IMR-90 (cell line): Measurements from ENCODE around the gene C2. TPM values are rescaled to one million over a fixed set of nuclear protein-coding genes. Genes with fewer than 3 reads are reported as not detected.

Experiments used
- ATAC-seq: fragments of 200-7000 bp; cut with Tn5 transposase; 2 replicates; pipeline ENCODE4 v1.9.1; 2020; ENCODE audit warnings: low read depth, mild to moderate bottlenecking, moderate library complexity
- BruUV-seq: library from RNA; stranded (reverse); fragments of 400-500 nt; replicated peaks from 2 replicates; lab custom pipeline; 2021; lab: Mats Ljungman, UMichigan
- CTCF ChIA-PET: fragments of 300-600 bp; formaldehyde crosslinking; extraction: SDS; loops from one replicate; lab custom pipeline; 2021; ENCODE audit warnings: antibody characterized with exemption; lab: Yijun Ruan, JAX
- POLR2A ChIA-PET: fragments of 300-600 bp; sonication (Branson Sonifier 250); formaldehyde crosslinking; loops from one replicate; lab custom pipeline; 2022; ENCODE audit warnings: antibody characterized with exemption; ENCODE audit not compliant: unreplicated experiment; lab: Charles Lee
- DNase-seq: peaks from one replicate; pipeline ENCODE4 v3.0.0; 2013
- H2AFZ ChIP-seq: replicated peaks from 2 replicates; pipeline ENCODE3; 2013; ENCODE audit warnings: low read length, mild to moderate bottlenecking; ENCODE audit not compliant: poor library complexity
- H2AK5ac ChIP-seq: 2 replicates; pipeline ENCODE4 v1.6.1; 2013; ENCODE audit warnings: low read depth, low read length, inconsistent platforms
- H2AK9ac ChIP-seq: replicated peaks from 2 replicates; pipeline ENCODE3; 2013; ENCODE audit warnings: mild to moderate bottlenecking, low read depth, low read length, moderate library complexity; ENCODE audit not compliant: poor library complexity
- H2BK120ac ChIP-seq: 2 replicates; pipeline ENCODE4 v1.6.1; 2013; ENCODE audit warnings: low read depth, low read length, inconsistent platforms
- H2BK15ac ChIP-seq: 3 replicates; pipeline ENCODE4 v1.6.1; 2013; ENCODE audit warnings: low read depth, low read length, inconsistent platforms
- H2BK20ac ChIP-seq: 2 replicates; pipeline ENCODE4 v1.6.1; 2013; ENCODE audit warnings: low read depth, mild to moderate bottlenecking, inconsistent platforms, low read length, moderate library complexity
- H2BK5ac ChIP-seq: 2 replicates; pipeline ENCODE4 v1.6.1; 2013; ENCODE audit warnings: mild to moderate bottlenecking, low read depth, low read length, inconsistent platforms; ENCODE audit not compliant: poor library complexity, severe bottlenecking
- H3K14ac ChIP-seq: replicated peaks from 2 replicates; pipeline ENCODE4 v1.6.1; 2013; ENCODE audit warnings: low read depth, low read length, inconsistent platforms
- H3K18ac ChIP-seq: 2 replicates; pipeline ENCODE4 v1.6.1; 2013; ENCODE audit warnings: low read depth, low read length, control low read depth
- H3K23ac ChIP-seq: 2 replicates; pipeline ENCODE4 v1.6.1; 2013; ENCODE audit warnings: low read depth, low read length, inconsistent platforms
- H3K27ac ChIP-seq: 2 replicates; pipeline ENCODE4 v1.5.1; 2013; ENCODE audit warnings: mild to moderate bottlenecking, control low read depth, low read length; ENCODE audit not compliant: insufficient read depth
- H3K27me3 ChIP-seq: 2 replicates; pipeline ENCODE4 v1.6.1; 2013; ENCODE audit warnings: low read length; ENCODE audit not compliant: control insufficient read depth, insufficient read depth
- H3K36me3 ChIP-seq: 2 replicates; pipeline ENCODE4 v1.6.1; 2013; ENCODE audit warnings: low read length, mixed read lengths; ENCODE audit not compliant: control insufficient read depth, insufficient read depth
- H3K4ac ChIP-seq: 2 replicates; pipeline ENCODE4 v1.6.1; 2013; ENCODE audit warnings: low read depth, low read length, inconsistent platforms
- H3K4me1 ChIP-seq: 2 replicates; pipeline ENCODE4 v1.6.1; 2013; ENCODE audit warnings: low read length, mixed read lengths; ENCODE audit not compliant: control insufficient read depth, insufficient read depth
- H3K4me2 ChIP-seq: 2 replicates; pipeline ENCODE4 v1.6.1; 2013; ENCODE audit warnings: low read depth, mild to moderate bottlenecking, control low read depth, low read length, moderate library complexity
- H3K4me3 ChIP-seq: 2 replicates; pipeline ENCODE4 v1.5.1; 2013; ENCODE audit warnings: low read depth, mild to moderate bottlenecking, control low read depth, low read length, moderate library complexity; ENCODE audit not compliant: insufficient read depth
- H3K56ac ChIP-seq: 2 replicates; pipeline ENCODE4 v1.6.1; 2013; ENCODE audit warnings: low read length, inconsistent platforms; ENCODE audit not compliant: insufficient read depth; ENCODE audit errors: extremely low read depth
- H3K79me1 ChIP-seq, 2 experiments: 2 replicates each; pipeline ENCODE4 v1.6.1; 2013; ENCODE audit warnings: low read length in 2 of 2, inconsistent platforms in 1 of 2, low read depth in 1 of 2
- H3K9ac ChIP-seq: 2 replicates; pipeline ENCODE4 v1.6.1; 2013; ENCODE audit warnings: low read depth, low read length, control low read depth
- H3K9me1 ChIP-seq: 2 replicates; pipeline ENCODE4 v1.6.1; 2013; ENCODE audit warnings: low read length, inconsistent platforms; ENCODE audit not compliant: insufficient read depth
- H3K9me3 ChIP-seq: 2 replicates; pipeline ENCODE4 v1.6.1; 2013; ENCODE audit warnings: low read length; ENCODE audit not compliant: control insufficient read depth, insufficient read depth
- H4K20me1 ChIP-seq: 2 replicates; pipeline ENCODE4 v1.6.1; 2013; ENCODE audit warnings: low read length, inconsistent platforms; ENCODE audit not compliant: insufficient read depth
- H4K5ac ChIP-seq: 2 replicates; pipeline ENCODE4 v1.6.1; 2013; ENCODE audit warnings: mild to moderate bottlenecking, low read depth, low read length, control low read depth
- H4K8ac ChIP-seq, 2 experiments: 2 replicates each; pipeline ENCODE4 v1.6.1; 2013; ENCODE audit warnings: low read depth in 2 of 2, low read length in 2 of 2, control low read depth in 1 of 2, inconsistent platforms in 1 of 2
- H4K91ac ChIP-seq: 2 replicates; pipeline ENCODE4 v1.6.1; 2013; ENCODE audit warnings: low read depth, low read length, inconsistent platforms; ENCODE audit not compliant: insufficient read depth
- BHLHE40 ChIP-seq: fragments of 150-350 bp; IDR thresholded peaks from 2 replicates; pipeline ENCODE4 v1.6.1; 2016; ENCODE audit warnings: mild to moderate bottlenecking, low read depth, low read length
- CEBPB ChIP-seq: IDR thresholded peaks from 2 replicates; pipeline ENCODE4 v1.6.1; 2012; ENCODE audit warnings: low read depth, low read length, improper control_type of control experiment
- CTCF ChIP-seq: conservative IDR thresholded peaks from 2 replicates; pipeline ENCODE4 v1.5.1; 2012; ENCODE audit warnings: mild to moderate bottlenecking, low read depth, low read length, improper control_type of control experiment
- ELK1 ChIP-seq: fragments of 150-350 bp; IDR thresholded peaks from 2 replicates; pipeline ENCODE4 v1.6.1; 2016; ENCODE audit warnings: low read depth, mild to moderate bottlenecking, low read length, moderate library complexity, borderline replicate concordance
- FOS ChIP-seq: fragments of 150-350 bp; IDR thresholded peaks from 2 replicates; pipeline ENCODE4 v1.6.1; 2016; ENCODE audit warnings: low read depth, low read length
- MAFK ChIP-seq: IDR thresholded peaks from 2 replicates; pipeline ENCODE4 v1.6.1; 2012; ENCODE audit warnings: low read depth, low read length, improper control_type of control experiment
- MAZ ChIP-seq: IDR thresholded peaks from 2 replicates; pipeline ENCODE4 v1.6.1; 2012; ENCODE audit warnings: low read depth, mild to moderate bottlenecking, low read length, improper control_type of control experiment, moderate library complexity, borderline replicate concordance
- MXI1 ChIP-seq: IDR thresholded peaks from 2 replicates; pipeline ENCODE4 v1.6.1; 2012; ENCODE audit warnings: low read depth, mild to moderate bottlenecking, low read length, moderate library complexity, borderline replicate concordance
- NFE2L2 ChIP-seq: fragments of 150-350 bp; IDR thresholded peaks from 2 replicates; pipeline ENCODE4 v1.6.1; 2016; ENCODE audit warnings: low read depth, mild to moderate bottlenecking, low read length
- POLR2A ChIP-seq: IDR thresholded peaks from 2 replicates; pipeline ENCODE4 v1.6.1; 2012; ENCODE audit warnings: mild to moderate bottlenecking, low read depth, low read length
- RAD21 ChIP-seq: IDR thresholded peaks from 2 replicates; pipeline ENCODE4 v1.6.1; 2012; ENCODE audit warnings: low read length, improper control_type of control experiment
- RCOR1 ChIP-seq: IDR thresholded peaks from 2 replicates; pipeline ENCODE4 v1.6.1; 2012; ENCODE audit warnings: mild to moderate bottlenecking, low read length, improper control_type of control experiment; ENCODE audit not compliant: insufficient replicate concordance
- SMC3 ChIP-seq: fragments of 150-350 bp; IDR thresholded peaks from 2 replicates; pipeline ENCODE4 v1.6.1; 2016; ENCODE audit warnings: low read depth, mild to moderate bottlenecking, antibody characterized with exemption, low read length, moderate library complexity
- USF2 ChIP-seq: fragments of 150-350 bp; IDR thresholded peaks from 2 replicates; pipeline ENCODE4 v1.6.1; 2017; ENCODE audit warnings: mild to moderate bottlenecking, antibody characterized with exemption, low read length, low read depth
- WGBS, 2 experiments: methylation state at CpG; one replicate each; pipeline versions ENCODE4 v1.1.5 to v1.1.7; 2013; ENCODE audit warnings: missing lambda C conversion rate in 2 of 2; ENCODE audit not compliant: insufficient read length in 1 of 2; ENCODE audit errors: extremely low coverage in 2 of 2; 5-methylcytosine and 5-hydroxymethylcytosine counted together
- dilution Hi-C: fragments of 300-500 bp; cut with HindIII; formaldehyde crosslinking; loops from one replicate; pipeline ENCODE4 v1.14.3; 2018; ENCODE audit warnings: low sequenced_read_pairs; ENCODE audit not compliant: unreplicated experiment
- in situ Hi-C: fragments of 300-500 bp; cut with MboI; formaldehyde crosslinking; loops from 3 replicates; pipeline ENCODE4 v1.14.3; 2019; ENCODE audit warnings: low sequenced_read_pairs, inconsistent platforms, mixed read lengths
- intact Hi-C: fragments of 100-400 bp; cut with micrococcal nuclease; formaldehyde crosslinking; loops from 2 replicates; pipeline ENCODE4 v1.10.0; 2022
- polyA plus RNA-seq, 3 experiments: library from polyadenylated mRNA; depleted of rRNA; stranded (reverse); fragments of >200 nt; gene quantifications; 2 replicates each; pipeline ENCODE4 v1.2.3, GENCODE V29; 2012; ENCODE audit warnings: low replicate concordance in 1 of 3
- total RNA-seq: library from RNA; depleted of rRNA; stranded (reverse); fragments of >200 nt; gene quantifications from 2 replicates; pipeline ENCODE4 v1.2.3, GENCODE V29; 2012

C2 gene
- total and polyA plus RNA-seq, 2 of the 4 experiments (the other 2 are of a cell fraction), result 0.18 to 0.19 TPM

- peak overlapping the region; percentile 52 for H2AK9ac ChIP-seq
- CTCF ChIA-PET, result interaction anchor here (0.7 to 2.4 kb wide), 7 partner anchors 12 to 271 kb away, joined by 3 to 10 read pairs (median 4); no protein-coding TSS in a partner anchor
- H4K8ac ChIP-seq, result no peak overlapping the region; a peak in 1 of 4 replicates
- no peak overlapping the region for H4K5ac ChIP-seq
- H4K91ac ChIP-seq, result peak overlapping the region; percentile 42; the same call in 1 of the 2 replicates
- no peak overlapping the region for H3K23ac ChIP-seq
- no peak overlapping the region for H2BK120ac ChIP-seq
- peak; percentile 96 for ATAC-seq
- H3K79me1 ChIP-seq, result peaks cover 7 to 9% of the 10 kb centered on the region in 2 experiments
- POLR2A ChIA-PET, result interaction anchor here (0.6 to 1.3 kb wide), 3 partner anchors 20 to 125 kb away, joined by 3 to 4 read pairs (median 3); partner anchors contain the start of genes DXO and EHMT2
- H3K36me3 ChIP-seq, result peaks cover 44% of the 10 kb centered on the region
- H2BK20ac ChIP-seq, result no peak overlapping the region
- peaks cover 6% of the 10 kb centered on the region for H3K4me1 ChIP-seq
- in situ Hi-C loops (no loop called here), dilution Hi-C loops (no loop called here), intact Hi-C loops (loop anchor here (1.0 to 5.0 kb wide), 5 partner anchors 50 to 405 kb away; partner anchors contain the start of genes ATP6V1G2, EHMT2, NFKBIL1 and ZBTB12)
- H3K4me2 ChIP-seq, result no peak overlapping the region
- H3K4me3 ChIP-seq, result no peak overlapping the region
- 0 out of 2 replicates have a peak, but pooled peaks cover 5% of the 10 kb centered on the region for H4K20me1 ChIP-seq
- no peaks in the 10 kb centered on the region for H3K27me3 ChIP-seq
- H3K9me1 ChIP-seq, result peaks cover 9% of the 10 kb centered on the region; the same call in 1 of the 2 replicates
- no peak overlapping the region for H3K9ac ChIP-seq
- 33% methylated on average over 1 of the region's 5 CpGs; no CpG with 5 or more reads in 1 of the 2 experiments for WGBS, 2 experiments
- no peak overlapping the region; the same call in 1 of the 2 replicates for H3K4ac ChIP-seq
- H2AFZ ChIP-seq, result peak overlapping the region; percentile 47
- no peak overlapping the region for H3K27ac ChIP-seq
- H2AK5ac ChIP-seq, result peak overlapping the region; percentile 72; the same call in 1 of the 2 replicates
- H3K56ac ChIP-seq, result no peak overlapping the region
- no peaks in the 10 kb centered on the region for H3K9me3 ChIP-seq
- no peak overlapping the region for H2BK15ac ChIP-seq
- no peak overlapping the region for H3K14ac ChIP-seq
- no peak overlapping the region for H2BK5ac ChIP-seq
- peak; percentile 63 for DNase-seq
- BruUV-seq, result no TSS peak
- H3K18ac ChIP-seq, result no peak overlapping the region
- TF ChIP-seq MXI1 (no peak), CTCF (peak; percentile 84), BHLHE40 (no peak), USF2 (no peak), MAFK (no peak), CEBPB (no peak), RCOR1 (no peak), SMC3 (peak; percentile 95), NFE2L2 (no peak), FOS (no peak), POLR2A (no peak), MAZ (peak; percentile 77; the same call in 1 of the 2 replicates), ELK1 (no peak), RAD21 (peak; percentile 83)
Observed at GRCh38 chr6:31952140-31952805, 24.8 kb downstream of the C2 start.
